HTR-8/SVneo (cell line): ENCODE measurements around the gene FCHSD2.
"Not testable (repeated sequence)": the region's sequence is repeated elsewhere in the genome, so short reads cannot be mapped to it uniquely, and the experiment has no call there.

Experiments
- DNase-seq: peaks from one replicate; pipeline ENCODE4 v3.0.0; 2011; ENCODE audit warnings: low spot score, mixed read lengths; ENCODE audit not compliant: insufficient read length
- FAIRE-seq: peaks from 2 replicates; lab custom pipeline; 2011; peaks lifted over from hg19 to GRCh38; lab: Jason Lieb, UNC

Gene FCHSD2

GRCh38 chr11:72858267-72858666, 283.9 kb downstream of the FCHSD2 start:
- not testable (repeated sequence) for DNase-seq, FAIRE-seq

GRCh38 chr11:72856551-72857345, 285.4 kb downstream of the FCHSD2 start:
- FAIRE-seq (no peak), DNase-seq (no peak)

DNA sequence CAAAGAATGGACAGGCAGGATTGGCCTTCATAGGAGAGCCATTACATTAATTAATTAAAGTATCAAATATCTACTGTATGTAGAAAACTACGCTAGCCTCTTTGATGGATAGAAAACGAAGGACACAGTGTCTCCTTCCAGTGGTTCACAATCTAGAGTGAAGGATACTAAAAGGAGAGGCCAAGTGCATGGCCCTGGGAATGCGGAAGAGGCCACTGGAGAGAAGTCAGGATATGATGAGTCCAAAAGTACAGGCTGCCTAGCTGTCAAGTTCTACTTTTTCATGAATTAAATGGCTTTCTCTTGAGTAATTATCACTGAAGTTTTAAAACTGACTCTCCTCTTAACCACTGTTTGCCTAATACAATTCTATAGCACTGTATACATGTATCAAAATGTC, 286.1 kb downstream of the FCHSD2 start:
- FAIRE-seq (no peak), DNase-seq (no peak)

DNA sequence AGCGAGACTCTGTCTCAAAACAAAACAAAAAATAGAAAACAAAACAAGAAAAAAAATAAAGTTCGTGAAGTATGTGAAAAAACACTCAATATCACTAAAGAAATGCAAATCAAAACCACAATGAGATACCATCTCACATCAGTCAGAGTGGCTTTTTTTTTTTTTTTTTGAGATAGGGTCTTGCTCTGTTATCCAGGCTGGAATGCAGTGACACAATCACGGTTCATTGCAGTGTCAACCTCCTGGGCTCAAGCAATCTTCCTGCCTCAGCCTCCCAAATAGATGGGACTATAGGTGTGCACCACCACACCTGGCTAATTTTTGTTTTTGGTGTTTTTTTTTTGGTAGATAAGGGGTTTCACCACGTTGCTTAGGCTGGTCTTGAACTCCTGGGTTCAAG, 290.4 kb downstream of the FCHSD2 start:
- DNase-seq, result no peak
- no peak for FAIRE-seq

DNA sequence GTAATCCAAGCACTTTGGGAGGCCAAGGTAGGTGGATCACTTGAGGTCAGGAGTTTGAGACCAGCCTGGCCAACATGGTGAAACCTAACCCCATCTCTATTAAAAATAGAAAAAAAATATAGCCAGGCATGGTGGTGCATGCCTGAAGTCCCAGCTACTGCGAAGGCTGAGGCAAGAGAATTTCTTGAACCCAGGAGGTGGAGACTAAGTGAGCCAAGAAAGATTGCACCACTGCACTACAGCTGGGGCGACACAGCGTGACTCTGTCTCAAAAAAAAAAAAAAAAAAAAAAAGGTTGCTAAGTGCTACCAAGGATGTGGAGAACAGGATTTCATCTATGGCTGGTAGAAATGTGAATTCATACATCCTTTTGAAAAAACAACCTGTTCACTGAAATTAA, 291.3 kb downstream of the FCHSD2 start:
- FAIRE-seq (no peak), DNase-seq (no peak)

GRCh38 chr11:72848846-72849466, 293.2 kb downstream of the FCHSD2 start:
- FAIRE-seq, result no peak
- DNase-seq, result peak; percentile 59

DNA sequence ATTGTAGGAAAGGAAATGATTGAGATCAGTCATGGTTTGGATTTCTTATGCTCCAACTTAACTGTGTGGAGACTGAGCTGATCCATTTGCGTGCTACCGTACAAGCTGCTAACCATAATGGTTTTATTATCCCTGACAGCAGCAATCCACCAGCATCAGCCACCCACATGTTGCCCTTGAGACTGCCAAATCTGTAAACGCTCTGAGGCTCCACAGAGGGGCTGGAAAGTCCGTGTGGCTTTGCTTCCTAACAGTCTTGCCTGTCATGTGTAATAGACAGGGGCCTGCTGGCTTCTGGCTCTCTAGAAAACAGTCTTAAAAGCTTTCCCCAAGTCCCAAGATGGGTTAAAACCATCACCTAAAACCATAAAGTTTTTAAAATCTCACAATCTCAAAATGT, 297.8 kb downstream of the FCHSD2 start:
- DNase-seq (no peak), FAIRE-seq (no peak)

DNA sequence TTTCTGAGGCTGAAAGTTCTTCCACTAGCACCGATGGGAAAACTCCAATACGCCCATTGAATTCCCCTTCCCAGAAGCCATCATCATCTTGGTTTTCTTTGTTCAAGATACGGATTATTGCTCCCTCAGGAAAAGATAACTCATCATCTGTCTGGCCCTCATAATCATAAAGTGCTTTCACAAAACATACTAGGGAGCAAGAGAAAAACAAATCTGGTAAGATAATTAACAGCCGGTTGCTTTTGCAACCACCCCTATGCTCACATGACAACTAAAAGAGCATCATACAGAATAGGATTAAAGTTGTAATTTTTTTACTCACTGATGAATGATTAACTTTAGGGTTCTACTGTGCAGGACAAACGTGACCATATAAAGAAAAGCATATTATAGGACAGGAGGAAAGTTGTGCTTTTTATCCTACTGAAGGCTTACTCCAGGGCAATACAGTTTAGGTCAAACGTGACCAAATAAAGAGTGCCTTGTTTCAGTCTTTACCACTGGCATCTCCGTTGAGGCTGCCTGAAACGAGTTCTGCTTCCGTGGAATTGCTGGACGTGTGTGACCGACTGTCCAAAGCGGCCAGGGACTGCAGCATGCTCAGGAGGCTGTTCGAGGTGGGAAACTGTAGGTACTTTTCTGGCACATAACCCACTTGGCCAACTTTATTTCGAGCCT, 299.3 kb downstream of the FCHSD2 start:
- no peak for FAIRE-seq

GRCh38 chr11:72842126-72842525, 300.0 kb downstream of the FCHSD2 start:
- FAIRE-seq (no peak), DNase-seq (no peak)

More for the DNA sequence above, 299.3 kb downstream of the FCHSD2 start:
- DNase-seq, result no peak

- no peak for DNase-seq
- no peak for FAIRE-seq
Observed at GRCh38 chr11:72841397-72841796, 300.7 kb downstream of the FCHSD2 start.

DNA sequence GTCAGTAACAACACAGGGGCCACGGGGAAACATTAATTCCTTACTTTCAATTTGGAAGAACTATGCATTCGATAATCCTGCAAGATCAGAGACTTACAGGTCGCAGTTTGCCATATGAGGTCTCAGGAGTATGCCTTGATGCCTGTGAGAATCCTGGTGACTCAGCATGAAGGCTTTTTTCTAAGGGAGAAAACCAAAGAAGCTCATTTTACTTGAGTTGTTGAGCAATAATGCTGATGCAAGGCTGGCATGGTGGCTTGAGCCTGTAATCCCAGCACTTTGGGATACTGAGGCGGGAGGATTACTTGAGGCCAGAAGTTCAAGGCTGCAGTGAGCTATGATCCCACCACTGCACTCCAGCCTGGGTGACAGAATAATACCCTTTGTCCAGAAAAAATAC, 301.3 kb downstream of the FCHSD2 start:
- peak; percentile 53 for DNase-seq
- no peak for FAIRE-seq

- DNase-seq (no peak), FAIRE-seq (no peak)
Observed at GRCh38 chr11:72838691-72839305, 303.3 kb downstream of the FCHSD2 start.

- FAIRE-seq (no peak), DNase-seq (no peak)
Observed at GRCh38 chr11:72836111-72836510, 306.0 kb downstream of the FCHSD2 start.

- FAIRE-seq (no peak), DNase-seq (no peak)
Observed at GRCh38 chr11:72834905-72835304, 307.2 kb downstream of the FCHSD2 start.

- no peak for FAIRE-seq
- no peak for DNase-seq
Observed at GRCh38 chr11:72833811-72834493, 308.2 kb downstream of the FCHSD2 start.

DNA sequence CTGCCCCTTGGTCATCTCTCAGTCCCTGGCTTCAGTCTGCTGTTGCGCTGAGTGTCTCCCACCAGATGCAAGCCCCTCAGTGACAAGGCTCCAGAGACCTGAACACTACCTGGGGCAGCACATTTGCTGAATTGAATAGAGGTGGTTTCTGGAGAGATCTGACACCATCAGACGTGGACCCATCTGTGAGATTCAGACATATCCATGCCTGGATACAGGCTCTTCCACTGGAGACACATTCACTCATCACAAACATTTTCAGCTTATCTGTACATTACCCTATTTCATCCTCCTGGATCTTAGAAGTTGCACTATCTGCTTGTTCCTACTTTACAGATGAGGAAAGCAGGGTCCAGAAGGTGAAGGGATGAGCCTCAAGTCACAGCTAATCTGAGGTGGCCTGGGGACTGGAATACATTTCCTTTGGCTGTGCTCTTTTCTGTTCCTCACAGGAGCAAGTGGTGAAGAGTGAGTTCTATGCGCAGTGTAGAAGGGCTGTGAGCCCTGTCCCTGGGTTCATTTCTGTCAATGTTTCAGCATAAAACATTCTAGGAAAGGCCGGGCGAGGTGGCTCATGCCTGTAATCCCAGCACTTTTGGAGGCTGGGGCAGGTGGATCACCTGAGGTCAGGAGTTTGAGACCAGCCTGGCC, 308.9 kb downstream of the FCHSD2 start:
- FAIRE-seq, result peak; percentile 31
- no peak for DNase-seq

DNA sequence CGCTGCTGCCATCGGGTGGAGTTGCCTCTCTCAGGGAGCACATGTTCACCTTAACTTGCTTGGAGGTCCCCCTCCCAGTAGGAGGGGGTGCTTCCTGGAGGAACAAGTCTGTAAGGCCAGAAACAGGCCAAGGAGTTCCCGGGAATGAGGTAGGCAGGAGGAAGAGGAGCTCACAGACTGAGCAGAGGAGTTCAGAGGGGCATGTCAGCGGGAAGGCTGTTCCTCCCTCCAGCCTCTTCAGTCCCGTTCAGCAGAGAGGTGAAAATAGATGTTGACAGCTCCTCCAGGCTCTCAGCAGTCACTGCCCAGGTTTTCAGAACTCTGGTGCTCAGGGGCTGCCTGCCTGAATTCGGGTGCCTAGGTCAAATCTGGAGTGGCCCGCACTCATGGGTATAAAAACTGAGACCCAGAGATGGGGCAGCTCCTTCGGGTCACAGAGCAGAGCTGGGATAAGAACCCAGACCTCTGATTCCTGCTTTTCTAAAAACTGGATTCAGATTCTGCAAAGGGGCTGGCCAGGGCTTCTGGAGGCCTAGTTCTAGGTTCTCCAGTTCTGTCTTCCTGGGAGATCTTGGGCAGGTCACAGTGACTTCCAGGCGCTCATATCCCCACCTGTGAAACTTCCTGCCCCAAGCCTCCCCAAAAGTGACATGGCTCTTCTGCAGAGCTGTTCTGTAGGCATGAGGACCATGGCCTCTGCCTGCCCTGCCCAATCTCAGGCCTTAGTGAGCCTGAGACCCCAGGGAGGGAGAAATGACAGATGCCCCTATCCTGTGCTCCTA, 309.6 kb downstream of the FCHSD2 start:
- FAIRE-seq (no peak), DNase-seq (no peak)

GRCh38 chr11:72831521-72832300, 310.4 kb downstream of the FCHSD2 start:
- DNase-seq (peak; percentile 79), FAIRE-seq (peak; percentile 97)
